MM.1S (cell line): ENCODE data around the gene SYT1.

ENCODE experiments used
- DNase-seq: peaks from one replicate; pipeline ENCODE4 v3.0.0-alpha.2; 2015
- H2AFZ ChIP-seq: fragments of 300-600 bp; sonication (generic); 2 replicates; pipeline ENCODE4 v1.6.0; 2016; ENCODE audit warnings: antibody characterized with exemption, low read length
- H3F3A ChIP-seq: fragments of 300-600 bp; sonication (generic); 2 replicates; pipeline ENCODE4 v1.6.1; 2016; ENCODE audit warnings: mild to moderate bottlenecking, antibody characterized with exemption, low read length, moderate library complexity, mixed read lengths; ENCODE audit not compliant: insufficient read depth
- H3K27ac ChIP-seq: fragments of 300-600 bp; sonication (generic); 2 replicates; pipeline ENCODE4 v1.5.1; 2016; ENCODE audit warnings: mild to moderate bottlenecking, low read length
- H3K27me3 ChIP-seq: fragments of 300-600 bp; sonication (generic); replicated peaks from 2 replicates; pipeline ENCODE4 v1.6.0; 2016; ENCODE audit warnings: low read length; ENCODE audit not compliant: insufficient read depth
- H3K36me3 ChIP-seq: fragments of 300-600 bp; sonication (generic); replicated peaks from 2 replicates; pipeline ENCODE4 v1.6.1; 2016; ENCODE audit warnings: mild to moderate bottlenecking, low read length, mixed read lengths; ENCODE audit not compliant: insufficient read depth
- H3K4me1 ChIP-seq: fragments of 300-600 bp; sonication (generic); 2 replicates; pipeline ENCODE4 v1.6.1; 2016; ENCODE audit warnings: low read length, mixed read lengths
- H3K4me2 ChIP-seq: fragments of 300-600 bp; sonication (generic); 2 replicates; pipeline ENCODE4 v1.6.0; 2016; ENCODE audit warnings: low read depth, low read length
- H3K4me3 ChIP-seq: fragments of 300-600 bp; sonication (generic); 2 replicates; pipeline ENCODE4 v1.5.1; 2016; ENCODE audit warnings: low read length, mixed read lengths
- H3K79me2 ChIP-seq: fragments of 300-600 bp; sonication (generic); 2 replicates; pipeline ENCODE4 v1.6.1; 2016; ENCODE audit warnings: mixed run types, low read length, mixed read lengths
- H3K9ac ChIP-seq: fragments of 300-600 bp; sonication (generic); 2 replicates; pipeline ENCODE4 v1.6.1; 2016; ENCODE audit warnings: low read length, mixed read lengths
- H3K9me2 ChIP-seq: fragments of 300-600 bp; sonication (generic); replicated peaks from 2 replicates; pipeline ENCODE4 v1.6.1; 2016; ENCODE audit warnings: mild to moderate bottlenecking, low read length, mixed read lengths; ENCODE audit not compliant: insufficient read depth
- H3K9me3 ChIP-seq: fragments of 300-600 bp; sonication (generic); replicated peaks from 2 replicates; pipeline ENCODE4 v1.6.1; 2016; ENCODE audit warnings: mild to moderate bottlenecking, low read length, mixed read lengths; ENCODE audit not compliant: insufficient read depth
- H4K20me1 ChIP-seq: fragments of 300-600 bp; sonication (generic); 2 replicates; pipeline ENCODE4 v1.6.1; 2016; ENCODE audit warnings: mild to moderate bottlenecking, low read length, moderate library complexity, mixed read lengths; ENCODE audit not compliant: insufficient read depth
- CTCF ChIP-seq: fragments of 300-600 bp; sonication (generic); IDR thresholded peaks from 2 replicates; pipeline ENCODE4 v1.5.1; 2016; ENCODE audit warnings: antibody characterized with exemption, low read length, mixed read lengths
- EZH2 ChIP-seq: fragments of 300-600 bp; sonication (generic); optimal IDR thresholded peaks from 2 replicates; pipeline ENCODE3; 2017; ENCODE audit warnings: low read depth, mild to moderate bottlenecking, antibody characterized with exemption, low read length, mixed read lengths
- EZH2phosphoT487 ChIP-seq: fragments of 300-600 bp; sonication (generic); IDR thresholded peaks from 2 replicates; pipeline ENCODE4 v1.6.1; 2018; ENCODE audit warnings: antibody characterized with exemption, low read length

Gene SYT1

DNA sequence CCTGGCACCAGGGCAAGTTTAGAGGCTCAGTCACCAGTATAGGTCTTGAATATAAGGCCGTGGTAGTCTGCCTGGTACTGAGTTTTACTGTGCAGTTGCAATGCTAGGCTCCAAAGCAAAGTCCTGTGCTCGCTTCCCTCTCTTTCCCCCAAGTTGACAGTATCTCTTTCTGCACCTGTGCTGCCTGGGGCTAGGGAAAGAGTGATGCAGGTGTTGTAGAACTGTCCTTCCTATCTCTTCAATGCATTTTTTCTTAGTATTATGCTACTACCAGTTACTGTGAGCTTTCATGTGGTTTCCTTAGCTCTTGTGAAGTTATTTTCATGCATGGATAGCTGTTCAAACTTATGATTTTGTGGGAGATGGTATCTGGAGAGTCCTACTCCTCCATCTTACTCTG, 359.2 kb downstream of the SYT1 start:
- peak; percentile 34 for DNase-seq
- no peaks in the 10 kb centered on the region for H3K79me2 ChIP-seq
- no peaks in the 10 kb centered on the region for H3F3A ChIP-seq
- H3K27me3 ChIP-seq = no peaks in the 10 kb centered on the region
- H3K9me3 ChIP-seq = no peaks in the 10 kb centered on the region
- no peak overlapping the region for H3K4me2 ChIP-seq
- no peaks in the 10 kb centered on the region for H3K4me1 ChIP-seq
- H3K36me3 ChIP-seq = no peaks in the 10 kb centered on the region; the same call in 1 of the 2 replicates
- H3K9ac ChIP-seq = no peak overlapping the region
- H2AFZ ChIP-seq = no peak overlapping the region
- TF ChIP-seq CTCF (no peak), EZH2phosphoT487 (no peak), EZH2 (no peak)
- no peaks in the 10 kb centered on the region for H4K20me1 ChIP-seq
- no peak overlapping the region for H3K27ac ChIP-seq
- no peaks in the 10 kb centered on the region for H3K9me2 ChIP-seq
- no peak overlapping the region for H3K4me3 ChIP-seq

GRCh38 chr12:79227091-79227490, 362.5 kb downstream of the SYT1 start:
- Histone ChIP-seq H4K20me1 (no peaks in the 10 kb centered on the region), H3K4me3 (no peak overlapping the region), H3K4me2 (no peak overlapping the region), H3K27ac (no peak overlapping the region), H3K27me3 (no peaks in the 10 kb centered on the region), H3K9ac (no peak overlapping the region), H3K9me3 (no peaks in the 10 kb centered on the region), H2AFZ (no peak overlapping the region), H3K79me2 (no peaks in the 10 kb centered on the region), H3K36me3 (no peaks in the 10 kb centered on the region), H3F3A (no peaks in the 10 kb centered on the region), H3K9me2 (no peaks in the 10 kb centered on the region), H3K4me1 (no peaks in the 10 kb centered on the region)
- TF ChIP-seq EZH2 (no peak), EZH2phosphoT487 (no peak), CTCF (no peak)
- DNase-seq = no peak

DNA sequence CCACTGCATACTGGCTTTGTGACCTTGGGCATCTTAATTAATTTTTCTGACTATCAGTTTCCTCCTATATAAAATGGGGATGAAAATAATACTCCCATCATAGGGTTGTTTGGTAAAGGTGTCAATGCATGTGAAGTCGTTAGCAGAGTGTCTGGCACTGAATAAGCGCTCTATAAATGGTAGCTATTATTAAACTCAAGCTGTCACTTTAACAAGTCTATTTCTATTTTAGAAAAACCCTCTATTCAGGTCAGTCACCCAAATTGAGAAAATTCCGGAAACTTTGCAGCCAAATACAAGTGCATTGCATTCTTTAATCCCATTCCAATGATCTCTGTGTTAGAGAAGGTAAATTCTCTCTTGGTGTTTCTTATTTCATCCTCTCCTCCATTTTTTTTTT, 363.1 kb downstream of the SYT1 start:
- no peaks in the 10 kb centered on the region for H3F3A ChIP-seq
- H3K27ac ChIP-seq = no peak overlapping the region
- no peak for DNase-seq
- no peak overlapping the region for H3K4me3 ChIP-seq
- no peak for TF ChIP-seq CTCF
- no peak for TF ChIP-seq EZH2phosphoT487
- no peak for TF ChIP-seq EZH2
- no peak overlapping the region for H3K9ac ChIP-seq
- H4K20me1 ChIP-seq = no peaks in the 10 kb centered on the region
- H3K9me3 ChIP-seq = no peaks in the 10 kb centered on the region
- no peaks in the 10 kb centered on the region for H3K79me2 ChIP-seq
- H2AFZ ChIP-seq = no peak overlapping the region
- peaks cover 1% of the 10 kb centered on the region; the same call in 1 of the 2 replicates for H3K4me1 ChIP-seq
- no peaks in the 10 kb centered on the region for H3K27me3 ChIP-seq
- H3K36me3 ChIP-seq = no peaks in the 10 kb centered on the region
- H3K4me2 ChIP-seq = no peak overlapping the region
- no peaks in the 10 kb centered on the region for H3K9me2 ChIP-seq
